Suprapubic skin (tissue), 4 donors: ENCODE measurements around the gene TANGO2. TPM values are rescaled to one million over a fixed set of nuclear protein-coding genes. Genes with fewer than 3 reads are reported as not detected.

ENCODE experiments used
- DNase-seq, 2 donors: peaks; one replicate each; pipeline ENCODE4 v3.0.0-alpha.2; 2019; ENCODE audit warnings: low spot score in 2 of 2
- H3K27ac ChIP-seq: fragments of 200-600 bp; sonication (generic); one replicate; pipeline ENCODE4 v1.5.1; 2019
- H3K27me3 ChIP-seq: fragments of 200-600 bp; sonication (generic); one replicate; pipeline ENCODE4 v1.5.1; 2019
- H3K36me3 ChIP-seq: fragments of 200-600 bp; sonication (generic); one replicate; pipeline ENCODE4 v1.5.1; 2019
- H3K4me1 ChIP-seq: fragments of 200-600 bp; sonication (generic); one replicate; pipeline ENCODE4 v1.5.1; 2019
- H3K4me3 ChIP-seq: fragments of 200-600 bp; sonication (generic); one replicate; pipeline ENCODE4 v1.5.1; 2019; ENCODE audit warnings: mild to moderate bottlenecking
- H3K9me3 ChIP-seq: fragments of 200-600 bp; sonication (generic); one replicate; pipeline ENCODE4 v1.5.1; 2019
- EP300 ChIP-seq: sonication (generic); formaldehyde crosslinking; IDR thresholded peaks from one replicate; pipeline ENCODE4 v1.6.1; 2017; ENCODE audit warnings: antibody characterized with exemption
- POLR2A ChIP-seq, 2 donors: fragments of 450-650 bp; IDR thresholded peaks; one replicate each; pipeline ENCODE4 v1.6.1; 2017; ENCODE audit warnings: antibody characterized with exemption in 2 of 2, mild to moderate bottlenecking in 2 of 2, moderate library complexity in 2 of 2
- POLR2AphosphoS5 ChIP-seq, 3 donors: sonication (generic); formaldehyde crosslinking; IDR thresholded peaks; one replicate each; pipeline ENCODE4 v1.6.1; 2017; ENCODE audit warnings: antibody characterized with exemption in 3 of 3
- WGBS: methylation state at CpG from one replicate; pipeline ENCODE4 v1.1.5; 2018; 5-methylcytosine and 5-hydroxymethylcytosine counted together
- total RNA-seq, 4 donors: library from RNA; depleted of rRNA; stranded (reverse); fragments of >200 nt; gene quantifications; one replicate each; pipeline ENCODE4 v1.1.0, GENCODE V29; 2016
- TF ChIP-seq, protein P1 (sequence below), 2 donors: fragments of 200-600 bp in 1 of 2; fragments of 450-650 bp in 1 of 2; sonication (generic) in 1 of 2; IDR thresholded peaks; one replicate each; pipeline ENCODE4 v1.5.1; 2016 to 2019; ENCODE audit warnings: antibody characterized with exemption in 2 of 2, mild to moderate bottlenecking in 1 of 2, moderate library complexity in 1 of 2

The TANGO2 gene
- total RNA-seq, 4 donors from 2014 or later, result 23.1 to 31.9 (median 26.8) TPM

DNA sequence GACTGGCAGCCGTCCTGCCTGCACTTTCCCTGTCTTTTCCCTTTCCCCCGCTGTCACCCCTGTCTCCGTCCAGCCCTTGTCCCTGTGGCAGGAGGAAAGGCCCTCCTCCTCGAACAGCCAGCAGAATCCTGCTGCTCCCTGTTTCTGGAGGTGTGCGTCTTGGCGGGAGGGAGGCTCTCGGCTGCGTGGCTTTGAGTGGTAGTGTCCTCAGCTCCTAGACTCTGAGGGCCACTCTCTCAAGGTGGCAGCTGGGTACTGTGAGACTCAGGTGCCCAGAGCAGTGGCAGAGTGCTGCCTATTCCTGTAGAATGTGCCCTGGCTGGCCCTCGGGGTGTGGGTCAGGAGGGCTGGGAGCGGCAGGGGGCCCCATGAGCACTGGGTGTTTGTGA, 85.9 kb downstream of the TANGO2 start:
- Histone ChIP-seq H3K9me3 (no peaks in the 10 kb centered on the region), H3K27me3 (no peaks in the 10 kb centered on the region), H3K27ac (no peak overlapping the region), H3K4me1 (no peaks in the 10 kb centered on the region), H3K36me3 (peaks cover 84% of the 10 kb centered on the region), H3K4me3 (no peak overlapping the region)
- 89% methylated on average over 10 of the region's 10 CpGs for WGBS
- DNase-seq, result no peak
- TF ChIP-seq, protein P1, sequence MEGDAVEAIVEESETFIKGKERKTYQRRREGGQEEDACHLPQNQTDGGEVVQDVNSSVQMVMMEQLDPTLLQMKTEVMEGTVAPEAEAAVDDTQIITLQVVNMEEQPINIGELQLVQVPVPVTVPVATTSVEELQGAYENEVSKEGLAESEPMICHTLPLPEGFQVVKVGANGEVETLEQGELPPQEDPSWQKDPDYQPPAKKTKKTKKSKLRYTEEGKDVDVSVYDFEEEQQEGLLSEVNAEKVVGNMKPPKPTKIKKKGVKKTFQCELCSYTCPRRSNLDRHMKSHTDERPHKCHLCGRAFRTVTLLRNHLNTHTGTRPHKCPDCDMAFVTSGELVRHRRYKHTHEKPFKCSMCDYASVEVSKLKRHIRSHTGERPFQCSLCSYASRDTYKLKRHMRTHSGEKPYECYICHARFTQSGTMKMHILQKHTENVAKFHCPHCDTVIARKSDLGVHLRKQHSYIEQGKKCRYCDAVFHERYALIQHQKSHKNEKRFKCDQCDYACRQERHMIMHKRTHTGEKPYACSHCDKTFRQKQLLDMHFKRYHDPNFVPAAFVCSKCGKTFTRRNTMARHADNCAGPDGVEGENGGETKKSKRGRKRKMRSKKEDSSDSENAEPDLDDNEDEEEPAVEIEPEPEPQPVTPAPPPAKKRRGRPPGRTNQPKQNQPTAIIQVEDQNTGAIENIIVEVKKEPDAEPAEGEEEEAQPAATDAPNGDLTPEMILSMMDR (IDR thresholded peaks at IDR 0.05), result no peak
- TF ChIP-seq EP300, result no peak
- no peak for TF ChIP-seq POLR2AphosphoS5 (IDR thresholded peaks at IDR 0.05)
- TF ChIP-seq POLR2A (IDR thresholded peaks at IDR 0.05), result no peak

DNA sequence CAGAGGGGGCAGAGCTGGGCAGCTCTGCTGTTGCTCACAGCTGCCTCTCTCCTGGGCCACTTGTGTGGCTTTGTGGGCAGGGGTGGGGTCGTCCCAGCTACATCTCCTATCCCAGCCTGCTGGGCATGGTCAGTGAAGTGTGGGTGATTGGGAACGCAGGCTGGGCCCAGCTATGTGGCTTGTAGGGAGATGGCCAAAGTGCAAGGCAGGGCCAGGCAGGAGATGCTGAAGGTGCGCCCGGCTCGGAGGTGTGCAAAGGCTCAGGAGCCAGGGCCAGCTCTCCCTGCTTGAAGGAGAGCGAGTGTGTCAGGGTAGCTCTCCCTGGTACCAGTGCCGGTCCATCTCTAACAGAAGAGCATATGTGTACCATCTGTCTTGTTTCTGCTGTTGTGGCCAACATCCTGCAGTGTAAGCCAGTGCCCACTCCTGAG, 86.6 kb downstream of the TANGO2 start:
- Histone ChIP-seq H3K27ac (no peak overlapping the region), H3K4me3 (no peak overlapping the region), H3K27me3 (no peaks in the 10 kb centered on the region), H3K4me1 (no peaks in the 10 kb centered on the region), H3K36me3 (peaks cover 85% of the 10 kb centered on the region), H3K9me3 (no peaks in the 10 kb centered on the region)
- no peak for TF ChIP-seq POLR2AphosphoS5 (IDR thresholded peaks at IDR 0.05)
- no peak for TF ChIP-seq EP300
- no peak for TF ChIP-seq POLR2A (IDR thresholded peaks at IDR 0.05)
- TF ChIP-seq, protein P1 (IDR thresholded peaks at IDR 0.05), result no peak
- no CpG with 5 or more reads among the region's 7 CpGs for WGBS
- DNase-seq, result no peak

DNA sequence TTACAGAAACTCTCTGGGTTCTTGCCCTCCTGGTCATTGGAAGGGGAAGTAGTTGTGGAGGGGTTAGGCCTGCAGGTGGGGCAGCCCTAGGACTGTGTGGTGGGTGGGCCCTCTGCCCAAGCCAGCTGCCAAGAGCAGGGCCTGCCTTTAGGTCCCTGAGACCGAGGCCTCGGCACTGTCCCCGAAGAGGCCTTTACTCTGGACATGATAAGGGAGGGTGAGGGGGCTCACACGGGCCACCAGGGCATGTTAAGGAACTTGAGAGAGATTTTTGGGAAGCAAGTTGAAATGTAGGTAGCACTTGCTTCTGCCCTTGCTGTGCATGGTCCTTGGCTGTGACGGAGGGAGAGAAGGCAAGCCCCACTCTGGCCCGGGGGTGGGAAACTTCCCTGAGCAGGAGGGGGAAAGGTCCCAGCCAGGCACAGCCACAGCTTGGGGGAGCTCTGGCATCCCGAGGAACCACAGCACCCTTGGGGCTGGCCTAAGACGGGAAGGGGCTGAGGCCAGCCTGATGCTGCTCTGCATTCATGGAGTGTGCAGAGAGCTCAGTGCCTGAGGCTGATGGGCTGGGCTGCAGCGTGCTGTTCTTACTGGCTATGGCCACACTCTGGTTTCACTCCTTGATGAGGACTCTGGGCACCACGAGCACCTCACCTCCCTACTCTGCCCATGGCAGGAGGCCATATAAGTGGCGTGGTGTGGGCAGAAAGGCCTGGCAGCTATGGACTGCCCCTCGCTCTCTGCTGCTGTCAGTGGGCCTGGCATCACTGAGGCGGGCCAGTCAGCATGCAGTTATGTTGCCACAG, 87.2 kb downstream of the TANGO2 start:
- Histone ChIP-seq H3K9me3 (no peaks in the 10 kb centered on the region), H3K27me3 (no peaks in the 10 kb centered on the region), H3K4me1 (no peaks in the 10 kb centered on the region), H3K4me3 (no peak overlapping the region), H3K36me3 (peaks cover 87% of the 10 kb centered on the region), H3K27ac (no peak overlapping the region)
- WGBS, result 83% methylated on average over 5 of the region's 13 CpGs
- TF ChIP-seq, protein P1 (IDR thresholded peaks at IDR 0.05), result no peak
- no peak for TF ChIP-seq POLR2AphosphoS5 (IDR thresholded peaks at IDR 0.05)
- no peak for DNase-seq

DNA sequence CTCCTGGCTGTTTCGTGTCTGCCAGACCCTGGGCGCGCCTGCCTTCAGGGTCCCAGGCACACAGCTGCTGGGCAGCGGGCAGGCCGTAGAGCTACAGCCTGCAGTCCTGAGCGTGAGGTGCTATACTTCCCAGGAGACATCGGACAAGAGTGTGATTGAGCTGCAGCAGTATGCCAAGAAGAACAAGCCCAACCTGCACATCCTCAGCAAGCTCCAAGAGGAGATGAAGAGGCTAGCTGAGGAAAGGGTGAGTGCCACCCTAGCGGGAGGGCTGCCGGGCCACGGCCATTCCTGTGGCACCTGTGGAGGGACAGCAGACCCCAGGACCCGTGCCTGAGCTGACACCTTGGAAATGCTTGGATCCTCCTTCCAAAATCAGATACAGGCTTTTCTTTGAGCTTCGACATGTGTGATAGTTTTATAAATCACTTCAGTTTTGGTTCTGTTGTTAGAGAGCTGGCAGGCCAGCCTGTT, 87.9 kb downstream of the TANGO2 start:
- WGBS, result 84% methylated on average over 9 of the region's 12 CpGs

More for the DNA sequence above, 87.9 kb downstream of the TANGO2 start:
- Histone ChIP-seq H3K36me3 (peaks cover 93% of the 10 kb centered on the region), H3K4me3 (no peak overlapping the region), H3K9me3 (no peaks in the 10 kb centered on the region), H3K27me3 (no peaks in the 10 kb centered on the region), H3K4me1 (no peaks in the 10 kb centered on the region), H3K27ac (no peak overlapping the region)
- TF ChIP-seq, protein P1 (IDR thresholded peaks at IDR 0.05), result no peak
- TF ChIP-seq EP300 (no peak), POLR2A (IDR thresholded peaks at IDR 0.05) (no peak), POLR2AphosphoS5 (IDR thresholded peaks at IDR 0.05) (no peak)
- DNase-seq, result no peak
